ENCODE measurements around the gene RGS3. TPM values are rescaled to one million over a fixed set of nuclear protein-coding genes. Genes with fewer than 3 reads are reported as not detected.
"Not testable (repeated sequence)": the region's sequence is repeated elsewhere in the genome, so short reads cannot be mapped to it uniquely, and the experiment has no call there.

RGS3 gene
- 70.9 and 110 TPM in 2 replicates for total RNA-seq
- polyA plus RNA-seq (2012) = 57.5 TPM

- DNase-seq (ENCODE audit: low read depth) = peak; percentile 88
These were observed at the start of gene RGS3 for GRCh38 chr9:113463418-113464285. Gene RGS3 (plus strand): TSS chr9:113463727. CDS start chr9:113463803, 76 bp downstream.

- DNase-seq (ENCODE audit: low read depth) = no peak
These were observed 47.3 kb upstream of the RGS3 start for GRCh38 chr9:113416149-113416721.

- DNase-seq (ENCODE audit: low read depth) = no peak
These were observed 46.2 kb upstream of the RGS3 start for GRCh38 chr9:113417370-113417769.

- no peak for DNase-seq (ENCODE audit: low read depth)
These were observed 41.8 kb upstream of the RGS3 start for GRCh38 chr9:113421726-113422125.

- DNase-seq (ENCODE audit: low read depth) = no peak
These were observed 38.5 kb upstream of the RGS3 start for GRCh38 chr9:113425072-113425471.

GRCh38 chr9:113426701-113427100, 36.8 kb upstream of the RGS3 start:
- DNase-seq (ENCODE audit: low read depth) = no peak

GRCh38 chr9:113427629-113428028, 35.9 kb upstream of the RGS3 start:
- no peak for DNase-seq (ENCODE audit: low read depth)

- peak; percentile 59 for DNase-seq (ENCODE audit: low read depth)
These were observed 35.4 kb upstream of the RGS3 start for GRCh38 chr9:113428062-113428615.

GRCh38 chr9:113431191-113431590, 32.3 kb upstream of the RGS3 start:
- DNase-seq (ENCODE audit: low read depth) = no peak

- DNase-seq (ENCODE audit: low read depth) = no peak
These were observed 26.6 kb upstream of the RGS3 start for GRCh38 chr9:113436728-113437515.

GRCh38 chr9:113437716-113438115, 25.8 kb upstream of the RGS3 start:
- not testable (repeated sequence) for DNase-seq (ENCODE audit: low read depth)

- no peak for DNase-seq (ENCODE audit: low read depth)
These were observed 18.8 kb upstream of the RGS3 start for GRCh38 chr9:113444736-113445135.

GRCh38 chr9:113446323-113446740, 17.2 kb upstream of the RGS3 start:
- peak; percentile 72 for DNase-seq (ENCODE audit: low read depth)

GRCh38 chr9:113449376-113449775, 14.2 kb upstream of the RGS3 start:
- no peak for DNase-seq (ENCODE audit: low read depth)

GRCh38 chr9:113452113-113452605, 11.4 kb upstream of the RGS3 start:
- no peak for DNase-seq (ENCODE audit: low read depth)

- peak; percentile 80 for DNase-seq (ENCODE audit: low read depth)
These were observed 8.4 kb upstream of the RGS3 start for GRCh38 chr9:113454914-113455761.

GRCh38 chr9:113456235-113456634, 7.3 kb upstream of the RGS3 start:
- DNase-seq (ENCODE audit: low read depth) = no peak

GRCh38 chr9:113461285-113461684, 2.2 kb upstream of the RGS3 start:
- DNase-seq (ENCODE audit: low read depth) = no peak

GRCh38 chr9:113461943-113462342, 1.6 kb upstream of the RGS3 start:
- DNase-seq (ENCODE audit: low read depth) = no peak

- DNase-seq (ENCODE audit: low read depth) = peak; percentile 63
These were observed 693 bp upstream of the RGS3 start for GRCh38 chr9:113462781-113463286.
